ENCODE results near the gene POC5.
"Not testable (repeated sequence)": the region's sequence is repeated elsewhere in the genome, so short reads cannot be mapped to it uniquely, and the experiment has no call there.

POC5 gene, protein sequence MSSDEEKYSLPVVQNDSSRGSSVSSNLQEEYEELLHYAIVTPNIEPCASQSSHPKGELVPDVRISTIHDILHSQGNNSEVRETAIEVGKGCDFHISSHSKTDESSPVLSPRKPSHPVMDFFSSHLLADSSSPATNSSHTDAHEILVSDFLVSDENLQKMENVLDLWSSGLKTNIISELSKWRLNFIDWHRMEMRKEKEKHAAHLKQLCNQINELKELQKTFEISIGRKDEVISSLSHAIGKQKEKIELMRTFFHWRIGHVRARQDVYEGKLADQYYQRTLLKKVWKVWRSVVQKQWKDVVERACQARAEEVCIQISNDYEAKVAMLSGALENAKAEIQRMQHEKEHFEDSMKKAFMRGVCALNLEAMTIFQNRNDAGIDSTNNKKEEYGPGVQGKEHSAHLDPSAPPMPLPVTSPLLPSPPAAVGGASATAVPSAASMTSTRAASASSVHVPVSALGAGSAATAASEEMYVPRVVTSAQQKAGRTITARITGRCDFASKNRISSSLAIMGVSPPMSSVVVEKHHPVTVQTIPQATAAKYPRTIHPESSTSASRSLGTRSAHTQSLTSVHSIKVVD

DNA sequence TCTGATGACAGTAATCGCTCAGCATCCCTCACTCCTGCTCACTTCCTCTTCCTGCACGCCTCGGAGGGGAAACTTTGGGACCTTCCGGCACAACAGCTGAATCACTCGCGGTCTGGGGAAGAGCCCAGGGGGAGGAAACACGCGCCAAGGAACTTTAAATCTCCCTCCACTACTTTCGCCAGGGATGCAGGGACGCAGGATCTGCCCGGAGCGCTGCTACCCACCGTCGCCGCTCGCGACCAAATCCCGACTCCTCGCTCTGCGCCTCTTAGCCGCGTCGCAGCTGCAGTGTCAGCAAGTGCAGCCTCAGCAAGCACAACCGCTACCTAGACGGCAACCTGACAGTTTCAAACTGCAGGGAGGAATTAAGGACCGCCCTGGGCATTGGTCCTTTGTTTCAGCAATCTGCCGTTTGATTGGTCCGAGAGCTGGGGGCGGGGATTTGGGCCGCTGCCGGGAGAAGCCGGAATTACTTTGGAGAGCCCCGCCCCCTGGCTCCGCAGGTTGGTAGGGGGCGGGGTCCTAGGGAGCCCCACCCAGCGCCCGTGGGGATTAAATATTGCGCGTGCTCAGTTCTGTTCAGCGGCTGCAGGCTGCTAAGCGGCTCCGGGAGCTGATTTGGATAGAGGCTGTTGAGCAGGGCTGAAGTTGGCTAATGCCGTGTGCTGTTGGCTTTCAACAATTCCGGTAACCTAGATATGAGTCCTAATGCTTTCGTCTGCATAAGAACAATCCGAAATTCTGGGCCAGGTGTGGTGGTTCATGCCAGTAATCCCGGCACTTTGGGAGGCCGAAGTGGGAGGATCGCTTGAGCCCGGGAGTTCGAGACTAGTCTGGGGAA, at the start of gene POC5:
Gene POC5 (minus strand): TSS at position 356 of the 841 bp plus-strand sequence. CDS start 4,500 bp downstream, outside the sequence.
- peak; percentile 97 for DNase-seq (ENCODE audit: low read depth)

DNA sequence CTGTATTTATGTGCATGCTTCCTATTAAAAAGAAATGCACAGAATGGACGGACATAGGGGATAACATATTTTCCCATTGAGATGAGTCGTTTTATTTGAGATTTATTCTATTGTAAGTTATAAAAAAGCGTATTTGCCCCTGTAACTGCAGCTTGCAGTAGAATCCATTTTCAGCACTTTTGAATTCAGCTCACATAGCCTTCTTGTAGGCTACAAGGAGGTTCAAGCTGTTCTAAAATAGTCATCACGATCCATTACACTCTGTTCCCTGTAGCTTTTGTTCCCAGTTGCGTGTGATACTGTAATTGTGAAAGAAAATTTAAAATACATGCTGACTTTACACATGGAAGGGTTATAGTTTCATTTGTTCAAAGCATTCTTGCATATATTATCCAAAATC, 40.9 kb upstream of the POC5 start:
- DNase-seq (ENCODE audit: low read depth), result no peak

DNA sequence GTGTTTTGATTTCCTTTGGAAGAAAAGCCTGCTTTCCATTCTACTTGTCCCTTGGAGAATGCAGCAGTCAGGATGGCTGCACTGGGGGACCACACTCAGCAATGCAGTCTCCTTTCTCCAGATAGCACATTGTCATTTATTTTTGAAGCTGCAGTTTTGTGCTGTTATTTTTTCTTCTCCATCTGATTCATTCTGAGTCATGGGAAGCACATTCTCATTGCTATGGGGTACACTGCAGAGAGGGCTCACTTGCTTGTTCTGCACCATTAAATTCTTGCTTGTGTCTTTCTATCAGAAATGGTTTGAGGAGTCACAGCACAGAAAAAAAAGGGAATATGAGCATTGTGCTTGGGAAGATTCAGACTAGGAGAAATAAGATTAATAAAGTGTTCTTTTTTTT, 39.7 kb upstream of the POC5 start:
- no peak for DNase-seq (ENCODE audit: low read depth)

DNA sequence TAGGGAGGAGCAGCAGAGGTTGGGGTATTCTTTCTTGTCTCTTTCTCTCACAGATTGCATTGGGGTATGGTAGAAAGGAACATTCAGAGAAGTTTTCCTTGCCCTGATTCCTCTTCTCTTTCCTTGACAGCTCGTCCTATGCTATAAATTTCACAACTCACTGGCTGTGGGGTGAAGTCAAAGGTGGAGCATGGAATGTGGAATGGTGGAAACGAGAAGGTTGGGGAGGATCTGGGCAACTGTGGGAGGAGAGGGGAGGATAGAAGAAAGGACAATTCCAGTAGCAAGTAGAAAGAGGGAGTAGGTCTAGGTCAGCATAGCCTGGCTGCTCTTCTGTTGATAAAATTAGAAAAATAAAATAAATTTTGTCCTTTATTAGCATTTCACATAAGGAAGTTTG, 39.0 kb upstream of the POC5 start:
- no peak for DNase-seq (ENCODE audit: low read depth)

DNA sequence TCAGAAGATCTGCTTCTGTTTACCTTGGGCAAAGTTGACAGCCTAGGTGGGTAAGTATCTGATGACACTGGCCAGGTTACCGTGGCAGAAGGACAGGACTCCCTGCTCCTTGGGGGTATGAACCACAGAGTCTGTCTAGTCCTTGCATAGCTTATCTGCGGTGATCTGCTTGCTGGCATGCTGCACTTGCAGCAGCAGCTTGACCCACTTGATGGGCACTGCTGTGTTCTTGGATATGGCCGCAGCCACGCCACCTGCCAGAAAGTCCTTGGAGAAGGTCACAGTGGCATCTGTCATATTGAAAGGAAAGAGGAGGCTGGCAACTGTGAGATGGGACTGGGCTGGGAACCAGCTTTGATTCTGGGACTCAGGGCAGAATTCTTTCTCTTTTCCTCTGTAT, 35.9 kb upstream of the POC5 start:
- DNase-seq (ENCODE audit: low read depth), result no peak

DNA sequence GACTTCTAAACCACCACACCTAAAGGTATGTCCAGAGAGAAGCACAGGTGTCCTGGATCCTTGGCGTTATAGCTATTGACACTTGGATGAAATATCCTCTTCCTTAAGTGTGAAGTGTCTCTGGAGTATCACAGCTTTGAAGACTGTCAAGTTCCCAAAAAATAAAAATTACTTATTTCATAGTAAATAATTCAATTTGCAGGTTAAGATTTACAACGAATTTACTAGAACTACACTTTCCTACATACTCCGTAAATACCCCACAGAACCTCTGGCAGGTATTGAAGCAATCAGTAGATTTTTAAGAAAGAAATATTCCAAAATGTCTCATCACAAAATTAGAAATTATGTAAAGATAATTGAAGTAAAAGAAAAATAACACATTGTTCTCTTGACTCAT, 27.1 kb upstream of the POC5 start:
- no peak for DNase-seq (ENCODE audit: low read depth)

DNA sequence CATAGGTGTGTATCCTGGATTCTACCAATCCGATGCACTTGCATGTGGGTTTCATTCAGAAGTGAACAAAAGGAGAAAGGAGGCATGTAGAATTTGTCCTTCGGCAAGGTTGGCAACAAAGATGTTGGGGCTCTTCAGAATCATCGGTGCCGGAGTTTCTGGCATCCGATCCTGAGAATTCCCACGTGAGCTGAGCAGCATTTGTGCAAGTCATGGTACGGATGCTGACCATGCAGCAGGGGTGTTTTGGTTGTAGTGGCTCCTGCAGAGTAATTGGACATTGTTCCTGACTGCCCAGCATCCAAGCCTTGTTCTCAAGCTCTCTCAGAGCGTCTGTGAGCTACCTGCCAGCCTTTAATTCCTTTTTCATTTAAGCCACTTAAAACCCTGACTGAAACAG, 19.0 kb upstream of the POC5 start:
- DNase-seq (ENCODE audit: low read depth), result no peak

DNA sequence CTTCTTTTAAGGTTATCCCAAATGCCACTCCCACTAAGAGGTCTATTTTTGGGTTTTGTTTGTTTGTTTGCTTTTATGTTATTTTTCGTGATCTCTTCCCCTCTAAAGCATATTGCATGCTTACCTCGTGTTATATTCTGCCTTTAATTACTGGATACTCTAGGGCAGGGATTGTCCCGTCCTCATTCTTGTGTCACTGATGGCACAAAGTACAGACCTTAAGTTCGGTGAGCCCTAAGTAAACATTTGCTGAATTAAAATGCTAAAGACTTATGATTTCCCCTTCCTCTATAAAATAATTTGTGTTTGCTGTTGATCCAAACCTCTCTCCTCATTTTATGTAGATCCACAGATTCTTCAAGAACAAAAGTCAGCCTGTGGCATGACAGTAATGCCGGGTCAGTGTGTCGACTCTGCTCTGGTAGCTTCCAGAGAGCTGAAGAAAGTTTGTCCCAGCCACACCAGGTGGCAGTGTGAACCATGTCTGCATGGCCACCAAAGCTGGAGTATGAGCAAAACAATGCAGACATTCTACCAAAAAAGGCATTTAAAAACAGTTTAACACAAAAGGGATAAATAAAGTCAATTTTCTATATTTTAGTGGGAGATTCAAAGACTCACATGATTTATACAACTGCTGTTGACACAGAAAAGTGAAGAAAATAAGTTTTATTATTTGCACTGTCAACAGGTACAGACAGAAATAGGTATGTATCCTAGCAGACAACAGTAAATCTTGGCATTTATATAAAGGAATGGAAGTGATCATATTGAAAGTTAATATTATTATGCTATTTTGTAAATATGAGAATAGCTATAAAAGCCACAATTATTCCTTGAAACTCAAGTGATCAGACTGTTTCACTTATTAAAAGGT, 17.9 kb upstream of the POC5 start:
- no peak for DNase-seq (ENCODE audit: low read depth)

DNA sequence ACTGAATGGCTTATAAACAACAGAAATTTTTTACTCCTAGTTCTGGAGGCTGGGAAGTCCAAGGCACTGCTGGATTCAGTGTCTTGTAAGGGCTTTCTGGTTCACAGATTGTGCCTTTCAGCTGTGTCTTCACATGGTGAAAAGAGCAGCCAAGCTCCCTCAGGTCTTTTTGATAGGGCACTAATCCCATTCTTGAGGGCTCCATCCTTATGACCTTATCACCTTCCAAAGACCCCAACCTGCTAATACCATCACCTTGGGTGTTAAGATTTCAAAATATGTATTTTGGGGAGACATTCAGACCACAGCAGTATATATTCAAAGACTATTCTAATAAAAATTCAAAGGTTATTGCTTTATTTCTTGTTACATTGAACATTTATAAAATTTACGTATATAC, 16.5 kb upstream of the POC5 start:
- DNase-seq (ENCODE audit: low read depth), result no peak

DNA sequence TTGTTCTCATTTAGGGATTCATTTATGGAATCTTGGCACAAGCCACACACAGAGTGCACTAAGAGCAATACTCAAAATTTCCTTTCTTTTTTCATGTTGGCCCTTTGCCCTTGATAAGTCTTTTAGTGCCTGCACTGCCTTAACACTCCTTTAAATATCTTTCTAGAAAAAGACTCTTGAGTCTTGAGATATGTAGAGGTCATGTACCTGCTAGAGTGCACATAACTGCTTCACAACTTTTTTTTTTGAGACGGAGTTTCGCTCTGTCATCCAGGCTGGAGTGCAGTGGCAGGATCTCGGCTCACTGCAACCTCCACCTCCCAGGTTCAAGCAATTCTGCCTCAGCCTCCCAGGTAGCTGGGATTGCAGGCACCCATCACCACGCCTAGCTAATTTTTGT, 14.3 kb upstream of the POC5 start:
- not testable (repeated sequence) for DNase-seq (ENCODE audit: low read depth)

DNA sequence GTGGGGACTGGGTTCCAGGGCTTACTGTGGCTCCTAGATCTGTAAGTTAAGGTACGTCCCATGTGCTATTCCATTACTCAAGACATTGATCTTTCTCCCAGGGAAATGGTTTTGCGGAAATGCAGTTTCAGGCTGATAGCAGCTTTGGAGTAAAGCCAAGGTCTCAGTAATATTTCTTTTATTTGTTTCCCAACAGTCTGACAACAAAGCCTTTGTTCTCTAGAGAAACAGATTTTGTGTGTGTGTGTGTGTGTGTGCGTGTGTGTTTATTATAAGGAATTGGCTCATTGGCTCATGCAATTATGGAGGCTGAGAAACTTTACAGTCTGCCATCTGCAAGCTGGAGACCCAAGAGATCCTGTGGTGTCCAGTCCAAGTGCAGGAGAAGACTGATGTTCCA, 12.1 kb upstream of the POC5 start:
- no peak for DNase-seq (ENCODE audit: low read depth)

DNA sequence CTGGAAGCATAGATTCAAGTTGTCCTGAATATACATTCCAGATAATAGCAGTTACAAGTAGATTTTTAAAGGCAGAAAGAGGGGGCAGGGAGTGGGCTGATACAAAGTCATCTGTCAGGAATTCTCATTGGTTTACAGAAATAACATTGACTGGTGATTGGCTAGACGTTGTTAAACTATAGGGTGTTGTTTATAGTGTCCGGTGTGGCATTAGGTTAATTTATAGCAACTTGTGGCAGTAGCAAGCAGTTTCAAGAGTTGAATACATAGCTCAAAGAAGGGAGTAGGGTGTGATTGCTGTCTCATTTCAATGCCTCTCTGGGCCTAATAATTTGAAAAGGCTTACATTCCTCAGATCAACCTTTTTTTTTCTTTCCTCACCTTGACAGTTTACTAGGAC, 10.7 kb upstream of the POC5 start:
- DNase-seq (ENCODE audit: low read depth), result no peak

DNA sequence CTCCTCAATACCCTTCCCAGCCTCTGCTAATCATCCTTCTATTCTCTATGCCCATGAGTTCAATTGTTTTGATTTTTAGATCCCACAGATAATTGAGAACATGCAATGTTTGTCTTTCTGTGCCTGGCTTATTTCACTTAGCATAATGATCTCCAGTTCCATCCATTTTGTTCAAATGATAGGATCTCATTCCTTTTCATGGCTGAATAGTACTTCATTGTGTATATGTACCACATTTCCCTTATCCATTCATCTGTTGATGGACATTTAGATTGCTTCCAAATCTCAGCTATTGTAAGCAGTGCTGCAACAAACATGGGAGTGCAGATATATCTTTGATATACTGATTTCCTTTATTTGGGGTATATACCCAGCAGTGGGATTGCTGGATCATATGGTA, 9.0 kb upstream of the POC5 start:
- DNase-seq (ENCODE audit: low read depth), result not testable (repeated sequence)

DNA sequence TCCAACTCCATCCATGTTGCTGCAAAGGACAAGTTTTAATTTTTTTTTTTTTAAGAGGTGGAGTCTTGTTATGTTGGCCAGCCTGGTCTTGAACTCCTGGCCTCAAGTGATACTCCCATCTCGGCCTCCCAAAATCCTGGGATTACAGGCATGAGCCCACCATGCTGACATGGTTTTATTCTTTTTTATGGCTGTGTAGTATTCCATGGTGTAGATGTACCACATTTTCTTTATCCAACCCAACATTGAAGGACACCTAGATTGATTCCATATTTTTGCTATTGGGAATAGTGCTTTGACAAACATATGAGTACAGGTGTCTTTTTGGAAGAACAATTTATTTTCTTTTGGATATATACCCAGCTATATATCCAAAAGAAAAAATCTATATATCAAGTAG, 6.1 kb upstream of the POC5 start:
- no peak for DNase-seq (ENCODE audit: low read depth)

DNA sequence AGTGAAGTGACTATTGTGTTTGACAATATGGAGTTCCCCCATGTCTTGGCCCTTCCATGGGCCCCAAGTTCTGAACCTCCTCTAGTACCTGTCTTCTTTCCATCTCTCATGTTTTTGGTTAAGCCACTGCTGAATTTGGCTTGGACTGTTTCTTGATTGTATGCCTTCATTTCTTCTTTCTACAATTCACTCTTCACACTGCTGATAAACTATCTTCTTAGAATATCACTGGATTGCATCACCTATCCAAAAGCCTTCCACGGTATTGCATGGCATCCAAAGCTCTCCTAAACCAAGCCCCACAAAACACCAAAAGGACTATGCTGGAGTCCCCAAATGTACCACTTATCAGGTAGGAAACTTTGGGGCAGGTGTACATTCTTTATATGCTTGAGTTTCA, 4.3 kb upstream of the POC5 start:
- DNase-seq (ENCODE audit: low read depth), result no peak

DNA sequence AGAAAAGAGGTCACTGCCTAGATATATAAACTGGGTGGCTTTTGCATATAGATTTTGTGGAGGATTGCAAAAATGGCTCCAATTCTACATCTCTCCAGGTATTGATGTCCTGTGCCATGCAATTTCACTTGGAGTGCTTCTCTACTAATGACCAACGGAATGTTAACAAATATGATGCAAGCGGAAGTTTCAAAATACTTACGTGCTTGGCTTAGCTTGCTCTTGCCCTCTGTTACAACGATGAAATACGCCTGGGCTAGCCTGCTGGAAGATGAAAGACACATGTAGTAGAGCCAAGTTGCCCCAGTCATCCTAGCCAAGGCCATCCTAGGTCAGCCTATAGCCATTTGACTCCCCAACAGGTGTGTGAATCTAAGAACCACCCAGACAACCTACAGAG, 3.6 kb upstream of the POC5 start:
- DNase-seq (ENCODE audit: low read depth), result no peak

DNA sequence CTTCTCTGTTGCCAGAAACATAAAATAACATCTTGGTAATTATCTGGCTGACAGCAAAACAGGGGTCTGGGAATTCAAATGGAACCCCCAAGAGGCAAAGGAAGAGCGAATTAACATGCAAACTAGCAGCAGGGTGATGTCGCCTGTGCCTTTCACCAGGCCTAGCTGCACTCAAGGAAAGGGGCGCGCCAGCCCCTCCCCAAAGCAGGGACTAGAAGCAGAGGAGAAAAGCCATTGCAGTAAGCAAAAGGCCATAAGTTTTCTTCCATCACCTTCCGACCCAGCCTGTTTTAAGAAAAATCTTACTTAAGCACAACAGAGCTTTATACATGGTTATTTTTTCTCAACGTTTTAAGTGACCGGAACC, 539 bp downstream of the POC5 start:
- DNase-seq (ENCODE audit: low read depth), result no peak

DNA sequence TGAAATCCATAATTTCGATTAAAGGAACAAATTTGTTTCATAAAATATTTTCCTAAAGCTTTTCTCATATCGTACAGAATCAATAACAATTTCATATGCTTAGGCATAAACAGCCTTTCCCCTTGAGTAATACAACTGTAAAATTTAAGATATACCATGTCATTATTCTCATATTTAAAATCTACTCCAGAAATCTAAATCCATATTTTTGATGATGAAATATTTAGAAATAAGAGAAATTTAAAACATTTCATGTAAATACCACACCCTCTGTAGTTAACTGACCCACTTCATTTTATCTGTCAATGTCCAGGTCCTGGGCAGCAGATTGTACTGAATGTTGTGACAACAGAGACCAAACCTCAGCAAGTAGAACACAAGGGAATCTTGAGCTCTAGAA, 5.1 kb downstream of the POC5 start:
- no peak for DNase-seq (ENCODE audit: low read depth)

DNA sequence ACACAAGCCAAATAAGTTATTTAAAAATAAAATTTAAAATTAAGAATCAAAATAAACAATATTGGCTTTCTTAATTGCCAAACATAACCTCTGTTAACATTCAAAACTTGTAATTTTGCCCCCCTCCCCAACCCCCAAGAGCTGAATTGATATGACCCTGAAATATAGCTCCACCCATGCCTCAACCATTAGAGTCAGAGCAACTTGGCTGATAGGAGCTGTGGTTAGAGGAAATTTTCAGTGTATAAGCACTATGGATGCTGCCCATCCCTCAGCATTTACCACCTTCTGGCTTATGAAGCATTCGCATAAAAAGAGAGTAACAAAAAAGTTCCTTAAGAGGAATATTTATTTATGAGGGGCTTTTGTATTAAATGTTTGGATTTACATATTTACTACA, 6.1 kb downstream of the POC5 start:
- no peak for DNase-seq (ENCODE audit: low read depth)

DNA sequence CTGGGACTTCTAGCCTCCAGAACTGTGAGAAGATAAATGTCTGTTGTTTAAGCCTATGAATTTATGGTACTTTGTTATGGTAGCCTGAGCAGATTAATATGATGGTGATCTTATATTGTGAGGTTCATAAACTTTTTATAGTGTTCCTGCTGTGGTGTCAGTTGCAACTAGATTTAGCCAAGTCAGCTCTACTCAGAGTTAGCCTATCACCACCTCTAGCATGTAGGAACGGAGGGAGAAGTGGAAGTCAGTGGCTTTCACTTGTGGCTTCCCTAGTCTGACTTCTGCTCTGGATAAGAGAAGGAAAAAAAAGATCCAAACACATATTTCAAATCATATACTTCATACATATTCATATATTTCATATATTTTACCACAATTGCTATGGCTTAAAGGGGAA, 6.6 kb downstream of the POC5 start:
- DNase-seq (ENCODE audit: low read depth), result no peak

DNA sequence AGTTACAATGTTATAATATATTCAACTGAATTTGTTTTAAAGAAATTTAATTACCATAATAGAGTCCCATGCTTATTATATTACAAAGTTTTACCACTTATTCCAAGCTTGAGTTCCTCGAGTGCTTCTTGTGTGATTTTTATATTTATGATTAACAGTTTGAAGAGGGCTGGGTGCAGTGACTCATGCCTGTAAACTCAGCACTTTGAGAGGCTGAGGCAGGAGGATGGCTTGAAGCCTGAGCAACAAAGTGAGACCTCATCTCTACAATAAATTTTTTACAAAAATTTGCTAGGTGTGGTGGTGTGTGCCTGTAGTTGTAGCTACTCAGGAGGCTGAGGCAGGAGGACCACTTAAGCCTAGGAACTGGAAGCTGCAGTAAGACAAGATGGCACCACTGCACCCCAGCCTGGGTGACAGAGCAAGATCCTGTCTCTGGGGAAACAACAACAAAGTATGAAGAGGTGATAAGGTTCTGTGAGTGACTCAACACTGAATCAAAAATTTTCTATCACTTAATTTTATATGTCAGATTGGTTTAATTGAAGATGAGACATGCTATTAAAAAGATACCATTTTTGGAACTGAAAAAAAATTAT, 9.2 kb downstream of the POC5 start:
- no peak for DNase-seq (ENCODE audit: low read depth)

DNA sequence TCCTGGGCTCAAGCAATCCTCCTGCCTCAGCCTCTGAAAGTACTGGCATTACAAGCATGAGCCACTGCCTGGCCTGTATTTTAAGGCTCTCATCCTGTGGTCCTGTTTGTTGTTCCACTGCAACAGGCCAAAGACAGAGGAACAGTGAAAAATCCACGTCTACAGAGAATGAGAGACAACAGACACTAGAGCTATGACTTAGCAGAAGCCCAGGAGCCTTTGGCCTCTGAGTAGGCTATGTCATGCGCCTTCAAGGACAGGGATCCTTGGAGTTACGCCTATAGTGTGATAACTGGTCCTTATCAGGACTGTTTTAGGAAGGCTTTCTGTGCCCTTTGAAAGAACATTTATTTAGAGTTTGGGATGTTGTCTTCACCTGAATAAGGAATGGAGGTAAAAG, 10.5 kb downstream of the POC5 start:
- no peak for DNase-seq (ENCODE audit: low read depth)
